ENCODE measurements around the gene MAP3K20. TPM values are rescaled to one million over a fixed set of nuclear protein-coding genes. Genes with fewer than 3 reads are reported as not detected.
"Not testable (repeated sequence)": the region's sequence is repeated elsewhere in the genome, so short reads cannot be mapped to it uniquely, and the experiment has no call there.

MAP3K20 gene
- total RNA-seq, 1 donor from 2014 or later = 71.8 TPM

- no peak for DNase-seq (ENCODE audit: low spot score)
These were observed 151.5 kb downstream of the MAP3K20 start for GRCh38 chr2:173226899-173227698.

DNA sequence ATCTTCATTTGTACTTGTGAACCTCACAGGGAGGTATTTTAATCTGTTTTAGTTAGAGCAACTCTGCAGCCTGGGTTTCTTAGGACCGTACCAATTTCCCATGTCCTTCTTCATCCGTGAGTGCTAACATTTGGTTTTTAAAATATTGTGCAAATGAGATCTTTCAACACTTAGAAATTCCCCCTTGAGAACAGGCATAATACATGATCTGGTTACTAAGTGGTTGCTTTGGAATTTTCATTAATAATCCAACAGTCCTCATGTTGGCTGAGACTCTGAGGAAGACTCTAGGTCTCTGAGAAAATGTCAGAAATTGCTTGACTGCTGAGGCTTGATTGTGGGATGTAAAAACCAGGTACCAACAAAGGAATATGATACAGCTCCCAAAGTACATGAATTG lies 153.4 kb downstream of the MAP3K20 start:
- DNase-seq (ENCODE audit: low spot score) = no peak

DNA sequence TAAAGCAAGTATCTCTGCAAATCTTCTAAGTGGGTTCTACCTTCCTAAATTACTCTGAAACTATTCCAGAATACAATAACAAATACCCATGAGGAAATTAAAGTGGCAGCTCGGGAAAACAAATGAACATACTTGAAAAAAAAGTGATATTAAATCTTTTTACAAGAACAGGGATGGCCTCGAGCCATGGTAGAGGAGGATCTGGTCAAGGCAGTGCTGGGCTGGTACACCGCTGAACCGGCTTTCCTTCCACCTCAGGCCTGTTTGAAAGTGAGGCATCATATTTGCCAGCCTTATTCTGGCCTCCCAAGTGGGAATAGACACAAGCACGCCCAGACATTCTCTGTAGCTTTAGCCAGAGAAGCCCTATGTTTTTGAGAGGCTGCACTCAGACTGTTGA lies 154.5 kb downstream of the MAP3K20 start:
- DNase-seq (ENCODE audit: low spot score) = no peak

GRCh38 chr2:173231042-173231441 lies 155.4 kb downstream of the MAP3K20 start:
- no peak for DNase-seq (ENCODE audit: low spot score)

DNA sequence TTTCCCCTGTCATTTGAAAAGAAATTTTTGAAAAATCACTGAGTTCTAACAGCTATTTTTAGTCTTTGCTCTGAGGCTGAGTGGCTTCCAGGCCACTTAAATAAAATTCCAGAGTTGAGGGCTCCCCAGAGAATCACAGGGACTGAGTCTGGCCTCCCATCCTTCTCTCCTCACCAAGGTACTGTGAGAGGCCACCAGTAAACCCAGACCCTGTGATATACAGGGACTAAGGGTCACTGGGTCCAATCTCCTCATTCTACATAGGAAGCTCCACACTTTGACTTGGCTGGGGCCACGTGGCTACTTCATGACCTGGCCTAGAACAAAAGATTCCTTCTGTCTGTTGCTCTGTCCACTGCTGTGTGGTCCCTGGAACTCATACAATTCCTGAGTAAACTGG lies 155.8 kb downstream of the MAP3K20 start:
- DNase-seq (ENCODE audit: low spot score) = no peak

DNA sequence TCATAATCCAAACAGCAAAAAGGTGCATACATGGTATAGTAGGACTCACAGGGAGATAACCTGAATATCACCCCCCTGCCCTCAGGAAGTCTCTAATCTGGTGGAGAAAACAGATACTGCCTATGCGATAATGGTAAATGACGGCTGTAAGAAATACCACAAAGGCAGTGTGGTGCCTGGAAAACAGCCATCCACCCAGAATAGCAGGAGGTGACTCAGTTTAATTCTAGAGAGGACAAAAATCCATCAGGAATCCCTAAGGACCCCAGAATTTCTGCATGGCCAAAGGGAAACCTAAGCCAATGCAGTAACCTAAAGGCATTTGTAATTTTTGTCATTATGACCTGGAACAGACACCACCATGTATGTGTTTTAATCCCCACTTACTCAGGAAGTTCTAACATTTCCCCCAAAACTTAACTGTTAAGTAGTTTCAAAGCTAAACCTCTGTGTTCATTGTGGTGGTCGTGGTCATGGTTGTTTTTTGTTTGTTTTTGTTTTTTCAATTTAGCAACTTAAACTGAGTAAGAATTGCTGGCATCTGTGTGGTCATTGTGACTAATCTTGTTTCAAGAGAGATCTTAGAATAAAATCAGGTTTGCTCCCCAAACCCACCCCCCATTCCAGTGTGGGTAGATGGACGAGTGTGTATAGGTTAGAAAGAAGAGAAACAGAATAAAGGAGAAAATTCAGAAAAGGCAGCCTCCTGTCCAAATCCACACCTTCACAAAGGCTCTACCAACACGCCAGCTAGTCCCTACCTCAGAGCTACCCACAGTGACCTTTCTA lies 157.5 kb downstream of the MAP3K20 start:
- DNase-seq (ENCODE audit: low spot score) = no peak

GRCh38 chr2:173235947-173236803 lies 160.5 kb downstream of the MAP3K20 start:
- DNase-seq (ENCODE audit: low spot score) = no peak

DNA sequence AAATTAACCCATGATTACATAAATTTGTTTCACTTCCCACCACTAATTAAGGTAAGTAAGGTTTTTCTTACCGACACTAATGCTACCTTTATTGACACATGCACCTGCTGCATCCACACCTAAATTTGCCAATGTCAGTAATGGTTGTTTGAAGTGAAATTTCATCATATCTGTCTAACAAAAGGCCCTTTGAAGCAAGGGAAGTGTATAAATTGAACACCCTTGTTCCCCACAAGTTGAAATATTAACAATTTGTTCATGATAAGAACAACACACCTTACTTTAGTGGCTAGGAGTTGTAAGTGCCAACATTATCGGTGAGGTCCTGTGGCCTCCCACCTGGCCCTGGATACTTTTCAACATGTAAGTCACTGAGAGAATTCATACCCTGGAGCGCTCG lies 162.7 kb downstream of the MAP3K20 start:
- DNase-seq (ENCODE audit: low spot score) = no peak

DNA sequence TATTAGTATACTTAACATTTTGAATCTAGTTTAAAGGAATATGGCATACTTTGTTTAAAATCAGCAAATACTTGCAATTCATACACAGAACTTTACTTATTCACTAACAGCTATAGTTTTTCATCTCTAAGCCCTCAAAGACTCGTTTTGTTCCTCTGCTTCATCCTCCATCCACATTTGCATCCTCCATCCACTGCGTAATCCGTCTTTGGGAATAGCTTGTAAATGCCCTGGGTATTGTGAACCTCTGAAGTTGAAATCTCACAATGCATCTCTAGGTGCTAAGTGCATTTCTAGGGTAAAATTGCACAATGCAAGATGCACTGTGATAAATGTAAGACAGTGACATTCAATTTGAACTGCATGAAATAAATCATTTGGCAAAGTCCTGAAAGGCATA lies 163.2 kb downstream of the MAP3K20 start:
- no peak for DNase-seq (ENCODE audit: low spot score)

GRCh38 chr2:173239644-173240043 lies 164.0 kb downstream of the MAP3K20 start:
- DNase-seq (ENCODE audit: low spot score) = no peak

- DNase-seq (ENCODE audit: low spot score) = no peak
These were observed 164.4 kb downstream of the MAP3K20 start for GRCh38 chr2:173240083-173240482.

DNA sequence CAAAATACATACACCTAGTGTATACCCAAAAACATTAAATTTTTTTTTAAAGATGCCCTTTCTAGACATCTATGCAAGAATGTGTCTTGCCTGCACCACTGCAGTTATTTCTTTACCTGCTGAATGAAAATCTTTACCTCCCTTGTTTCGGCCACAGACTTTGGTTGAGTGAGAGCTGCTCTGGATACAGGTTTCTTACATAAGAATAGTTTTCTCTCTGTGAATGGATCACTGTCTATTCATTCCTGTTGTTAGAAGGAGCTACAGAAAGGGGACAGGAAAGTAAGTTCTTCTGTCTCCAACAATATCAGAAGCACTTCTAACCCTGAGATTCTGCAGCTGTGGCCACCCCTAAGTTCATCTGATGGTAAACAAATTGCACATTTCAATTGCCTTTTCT lies 166.0 kb downstream of the MAP3K20 start:
- DNase-seq (ENCODE audit: low spot score) = no peak

DNA sequence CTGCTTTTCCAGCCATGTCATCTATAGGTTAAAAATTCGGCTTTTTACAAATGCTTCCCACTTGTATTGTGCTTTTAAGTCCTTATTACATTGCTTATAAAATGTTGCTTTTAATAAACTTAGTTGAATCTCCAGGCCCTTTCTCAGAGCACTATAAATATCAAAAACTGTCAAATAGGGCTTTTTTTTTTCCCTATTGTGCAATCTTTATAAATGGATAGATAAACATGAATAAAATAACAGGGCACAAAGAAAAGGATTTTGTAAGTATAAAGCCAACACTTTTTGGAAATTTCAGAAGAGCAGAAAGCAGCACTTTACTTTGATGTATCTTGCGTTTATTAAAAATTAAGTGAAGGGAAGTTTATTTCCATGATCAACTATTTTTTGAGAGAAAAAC lies 171.5 kb downstream of the MAP3K20 start:
- DNase-seq (ENCODE audit: low spot score) = no peak

- no peak for DNase-seq (ENCODE audit: low spot score)
These were observed 172.7 kb downstream of the MAP3K20 start for GRCh38 chr2:173248381-173248780.

GRCh38 chr2:173249661-173250641 lies 174.3 kb downstream of the MAP3K20 start:
- DNase-seq (ENCODE audit: low spot score) = no peak

DNA sequence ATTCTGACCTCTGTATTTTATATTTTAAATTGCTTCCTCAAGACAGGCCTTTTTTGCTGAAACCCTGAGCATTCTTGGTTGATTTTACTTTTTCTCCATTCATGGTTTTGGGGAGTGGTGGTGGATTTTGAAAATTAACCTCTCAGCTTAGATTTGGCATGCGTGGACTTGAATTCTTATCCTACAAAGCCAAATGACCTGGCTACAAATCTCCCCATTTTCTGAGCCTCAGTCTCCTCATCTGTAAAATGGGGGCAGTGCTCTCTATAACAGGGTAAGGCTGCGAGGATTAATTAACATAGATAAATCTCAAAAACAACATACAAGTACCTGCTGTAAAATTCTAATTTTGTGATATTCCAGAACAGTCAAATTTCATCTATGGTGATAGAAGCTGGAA lies 175.6 kb downstream of the MAP3K20 start:
- DNase-seq (ENCODE audit: low spot score) = no peak

- DNase-seq (ENCODE audit: low spot score) = no peak
These were observed 176.9 kb downstream of the MAP3K20 start for GRCh38 chr2:173252581-173252980.

- DNase-seq (ENCODE audit: low spot score) = no peak
These were observed 179.0 kb downstream of the MAP3K20 start for GRCh38 chr2:173254659-173255058.

DNA sequence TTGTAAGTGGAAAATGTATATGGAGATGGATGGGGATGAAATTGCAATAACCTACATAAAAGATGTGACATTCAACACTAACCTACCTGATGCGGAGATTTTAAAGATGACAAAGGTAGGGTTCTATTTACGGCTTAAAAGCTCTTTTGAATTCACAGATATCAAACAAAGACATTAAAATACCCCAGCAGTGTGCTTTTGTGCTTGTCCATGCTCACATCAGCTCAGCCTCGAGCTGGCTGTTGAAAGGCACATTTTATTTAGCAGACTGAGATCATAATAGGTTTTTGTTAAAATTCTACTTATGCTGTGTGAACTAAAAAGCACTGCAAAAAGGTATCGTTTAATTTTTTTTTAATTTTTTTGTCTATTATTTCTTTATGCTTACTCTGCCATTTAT lies 183.1 kb downstream of the MAP3K20 start:
- no peak for DNase-seq (ENCODE audit: low spot score)

GRCh38 chr2:173262356-173262755 lies 186.7 kb downstream of the MAP3K20 start:
- DNase-seq (ENCODE audit: low spot score) = not testable (repeated sequence)

All from mesenteric fat pad (tissue), 1 donor.